GM18861 (cell line): ENCODE data around the gene UFD1.

ENCODE experiments used
- ATAC-seq: cut with Tn5 transposase; IDR thresholded peaks from one replicate; pipeline ENCODE4 v1.9.1; 2021; ENCODE audit not compliant: unreplicated experiment

The UFD1 gene

DNA sequence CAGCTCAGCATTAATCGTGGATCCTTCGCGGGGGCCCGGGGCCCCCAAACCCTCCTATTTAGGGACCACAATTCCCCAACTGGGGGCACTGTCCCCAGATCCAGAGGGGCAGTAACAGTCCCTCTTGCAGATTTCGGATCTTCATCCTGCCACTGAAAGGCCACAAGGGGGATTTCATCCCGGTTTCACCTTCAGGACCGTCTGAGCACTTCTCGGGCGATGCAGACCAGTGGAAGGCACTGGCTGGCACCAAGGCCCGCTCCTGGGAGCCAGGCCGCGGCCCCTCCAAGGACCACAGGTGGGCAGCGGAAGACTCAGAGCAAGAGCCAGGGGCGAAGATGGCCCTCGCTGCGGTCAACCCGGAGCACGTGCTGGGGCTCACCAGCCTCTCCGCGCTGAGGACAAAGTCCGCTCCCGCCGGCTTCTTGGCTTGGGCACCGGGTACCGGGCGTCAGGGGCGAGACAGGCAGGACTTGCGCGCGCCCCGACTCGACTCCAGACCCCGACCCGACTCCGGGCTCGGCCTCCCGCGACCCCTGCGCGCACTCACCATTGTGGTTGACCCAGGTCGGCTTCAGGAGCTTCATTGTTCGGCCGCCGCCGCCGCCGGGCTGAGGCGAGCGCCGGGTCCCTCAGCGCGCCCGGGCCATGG, 48.0 kb downstream of the UFD1 start:
- ATAC-seq, result no peak

DNA sequence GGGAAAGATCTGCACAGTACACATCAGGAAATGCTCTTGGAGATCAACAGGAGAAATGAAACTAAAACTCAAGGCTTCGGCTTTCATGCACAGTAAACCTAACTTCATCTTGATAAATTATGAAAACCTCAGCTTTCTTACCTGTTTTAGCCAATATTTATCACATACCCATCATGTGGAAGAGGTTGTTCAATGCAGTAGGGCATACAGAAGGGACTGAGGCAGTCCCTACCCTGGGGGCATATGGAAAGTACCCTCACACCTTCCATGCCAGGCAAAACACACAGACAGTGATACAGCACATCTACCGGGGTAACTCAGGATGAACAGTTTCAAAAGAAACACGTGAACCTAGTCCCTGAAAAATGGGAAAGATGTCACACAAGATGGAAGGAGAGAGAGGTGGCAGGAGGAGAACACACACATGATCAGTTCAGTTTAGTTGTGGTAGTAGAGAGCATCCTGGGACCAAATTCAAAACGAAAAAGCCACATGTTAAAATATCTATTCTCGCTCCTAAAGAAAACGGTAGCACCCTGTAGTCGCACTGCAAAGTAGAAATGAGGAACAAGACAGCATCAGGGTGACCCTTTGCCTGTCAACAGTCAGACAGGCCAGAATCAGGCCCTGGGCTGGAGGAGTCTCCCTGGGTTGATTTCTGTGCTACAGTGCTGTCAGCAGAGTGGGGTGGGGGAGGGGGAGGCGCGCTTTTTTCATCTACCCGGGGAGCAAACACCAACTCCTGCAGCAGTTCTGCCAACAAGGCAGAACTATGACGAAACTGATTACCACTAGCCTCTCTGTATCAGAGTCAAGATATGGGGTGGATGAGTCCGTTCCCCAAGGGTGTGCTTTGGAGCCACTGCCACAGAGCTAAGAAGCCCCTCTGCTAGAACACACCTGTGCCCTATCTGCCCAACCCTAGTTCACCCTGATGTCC, 48.8 kb downstream of the UFD1 start:
- ATAC-seq, result no peak

DNA sequence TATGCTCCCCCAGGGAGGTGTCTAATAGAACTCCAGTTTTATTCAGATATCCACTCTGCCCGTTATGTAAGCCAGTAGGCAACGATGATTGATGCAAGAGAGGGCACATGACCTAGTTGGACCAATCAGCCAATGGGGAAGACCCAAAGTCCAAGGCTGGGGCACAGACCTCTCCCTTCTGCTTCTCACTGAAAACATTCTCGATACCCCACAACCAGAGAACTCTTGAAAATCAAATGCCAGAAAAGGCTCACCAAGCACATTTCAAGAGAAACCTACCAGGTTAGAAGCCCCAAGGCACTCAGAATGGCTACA, 54.9 kb downstream of the UFD1 start:
- ATAC-seq, result no peak

DNA sequence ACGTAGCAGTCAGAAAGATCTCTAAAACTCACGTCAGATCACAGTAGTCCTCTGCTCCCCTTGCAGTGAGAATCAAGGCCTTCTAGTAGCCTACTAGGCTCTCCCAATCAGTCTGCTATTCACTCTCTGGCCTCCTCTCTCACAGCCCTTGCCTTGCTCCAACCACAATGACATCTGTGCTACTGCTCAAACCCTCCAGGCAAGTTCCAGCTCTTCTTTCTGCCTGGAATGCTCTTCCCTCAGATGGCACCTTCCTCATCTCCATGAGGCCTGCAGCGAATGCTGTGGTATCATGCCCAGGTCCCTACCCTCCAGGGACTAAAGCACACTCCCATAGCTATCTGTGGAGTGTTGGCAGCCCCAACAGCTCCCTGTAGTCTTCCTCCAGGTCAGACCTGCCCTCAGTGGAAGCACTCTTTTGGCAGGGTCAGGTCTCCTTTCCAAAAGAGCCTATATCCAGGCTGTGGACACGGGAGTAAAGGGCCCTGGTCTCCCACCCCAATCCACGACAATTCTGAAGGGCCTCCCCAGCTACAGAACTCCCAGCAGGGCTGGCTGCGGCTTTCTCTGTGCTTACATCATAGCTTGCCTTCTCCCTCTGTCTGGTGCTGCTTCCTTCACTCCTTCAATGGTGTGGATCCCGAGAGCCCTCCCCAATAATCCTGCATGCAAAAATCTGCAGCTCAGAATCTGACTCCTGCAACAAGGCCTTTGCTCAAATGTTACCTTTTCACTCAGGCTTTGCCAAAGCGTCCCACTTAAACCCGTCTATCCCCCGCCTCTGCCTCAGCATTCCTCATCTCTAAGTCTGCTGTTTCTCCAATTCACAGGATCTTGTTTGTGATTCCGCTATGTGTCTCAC, 56.3 kb downstream of the UFD1 start:
- ATAC-seq, result no peak

DNA sequence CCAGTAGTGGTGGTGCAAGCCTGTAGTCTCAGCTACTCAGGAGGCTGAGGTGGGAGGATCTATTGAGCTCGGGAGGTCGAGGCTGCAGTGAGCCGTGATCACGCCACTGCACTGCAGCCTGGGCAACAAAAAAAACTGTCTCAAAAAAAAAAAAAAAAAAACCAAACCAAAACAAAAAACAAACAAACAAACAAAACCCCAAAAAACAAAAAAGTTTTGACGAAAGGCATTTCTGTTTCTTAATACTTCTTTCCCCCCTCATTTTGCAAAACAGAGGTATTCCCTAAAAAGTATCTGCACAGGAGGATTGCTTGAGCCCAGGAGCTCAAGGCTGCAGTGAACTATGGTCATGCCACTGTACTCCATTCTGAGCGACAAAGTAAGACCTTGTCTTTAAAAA, 58.7 kb downstream of the UFD1 start:
- ATAC-seq, result no peak

DNA sequence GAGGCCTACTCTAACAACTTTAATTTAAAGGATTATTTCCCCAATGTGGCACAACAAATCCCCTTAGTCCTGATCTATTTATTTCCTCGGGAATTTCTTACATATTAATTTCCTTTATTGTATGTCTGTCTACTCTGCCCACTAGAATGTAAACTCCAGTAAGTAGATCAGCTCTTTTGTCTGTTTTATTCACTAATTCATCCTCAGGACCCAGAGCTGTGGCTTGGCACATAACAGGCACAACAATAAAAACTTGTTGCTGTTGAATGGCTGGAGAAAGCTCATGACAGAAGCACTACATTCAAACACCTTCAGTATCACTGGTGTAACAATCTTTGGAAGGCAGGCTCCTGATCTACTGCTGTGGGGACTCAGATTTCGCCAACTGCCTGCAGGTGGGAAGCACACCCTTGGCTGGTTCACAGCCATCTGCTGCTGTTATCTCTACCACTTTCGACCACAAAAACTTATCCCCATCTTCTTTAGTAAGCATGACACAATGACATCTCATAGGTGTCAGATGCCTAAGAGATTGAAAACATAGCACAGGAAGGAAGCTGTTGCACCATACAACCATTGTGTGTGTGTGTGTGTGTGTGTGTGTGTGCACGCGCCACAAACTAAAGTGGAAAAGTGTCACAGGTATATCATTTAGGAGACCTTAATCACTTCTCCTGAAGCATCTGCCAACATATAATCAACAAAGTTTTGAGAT, 59.4 kb downstream of the UFD1 start:
- no peak for ATAC-seq

DNA sequence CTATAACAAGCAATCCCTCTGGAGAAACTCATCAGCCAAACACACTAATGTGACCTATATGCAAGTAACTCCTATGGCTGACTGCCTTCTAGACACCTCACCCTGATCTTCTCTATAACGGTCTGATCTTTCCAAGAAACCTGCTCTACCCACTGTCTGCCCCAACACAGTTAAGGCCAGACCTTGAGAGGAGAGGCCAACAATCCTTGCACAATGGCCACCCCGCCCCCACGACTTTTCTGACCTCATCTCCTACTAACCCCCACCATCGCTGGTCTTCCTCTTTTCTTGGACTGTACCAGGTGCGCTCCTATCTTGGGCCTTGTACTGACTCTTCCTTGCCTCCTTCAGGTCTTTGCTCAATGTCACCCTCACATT, 59.9 kb downstream of the UFD1 start:
- no peak for ATAC-seq

DNA sequence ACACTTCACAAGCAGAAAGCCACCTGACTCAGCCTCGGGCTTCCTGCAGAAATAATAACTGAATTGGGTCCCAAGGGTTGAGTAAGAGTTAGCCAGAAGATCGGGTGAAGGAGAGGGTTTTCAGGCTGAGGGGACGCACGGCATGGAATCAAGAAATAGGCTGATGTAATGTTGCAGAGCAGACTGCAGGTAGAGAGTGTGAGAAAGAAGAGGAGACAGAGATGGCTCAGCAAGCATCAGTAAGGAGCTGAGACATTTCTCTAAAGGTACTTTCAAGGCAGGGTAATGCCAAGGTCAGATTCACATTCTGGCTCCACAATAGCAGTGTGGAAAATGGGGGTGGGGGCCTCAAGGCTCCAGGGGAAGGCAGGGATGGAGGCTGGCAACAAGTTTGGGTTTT, 66.1 kb downstream of the UFD1 start:
- no peak for ATAC-seq

DNA sequence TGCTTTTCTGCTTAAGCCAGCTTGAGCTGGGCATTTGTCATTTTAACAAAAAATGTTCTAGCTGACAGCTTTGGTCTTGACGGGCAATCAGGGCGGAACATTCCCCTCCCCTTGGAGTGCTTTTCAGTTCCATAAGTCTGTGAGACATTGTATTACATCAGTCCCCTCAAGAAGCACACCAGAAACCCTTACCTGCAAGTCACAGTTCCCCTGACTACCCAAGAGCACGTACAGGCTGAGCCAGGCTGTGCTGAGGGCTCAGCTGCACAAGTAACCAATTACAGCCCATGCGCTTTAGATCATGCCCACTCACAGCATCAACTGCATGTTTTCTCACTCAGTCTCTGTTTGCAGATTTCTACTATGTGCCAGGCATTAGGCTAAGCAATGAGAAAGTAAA, 66.5 kb downstream of the UFD1 start:
- ATAC-seq, result no peak

DNA sequence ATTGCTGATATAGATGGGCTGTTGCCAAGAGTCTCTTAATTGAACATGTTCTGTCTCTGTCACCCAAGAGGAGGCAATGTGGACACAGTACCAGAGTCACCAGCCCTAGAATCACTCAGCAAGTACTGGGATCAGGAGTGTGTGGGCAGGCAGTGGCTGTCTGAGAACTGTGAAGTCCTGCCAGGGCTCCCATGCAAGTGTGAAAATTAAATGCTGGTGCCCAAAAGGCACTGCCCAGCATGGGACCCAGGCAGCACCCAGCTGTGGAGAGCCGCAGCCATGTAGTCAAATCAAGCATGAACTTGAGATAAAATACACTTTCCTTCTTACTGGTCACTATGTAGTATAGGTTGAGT, 67.3 kb downstream of the UFD1 start:
- no peak for ATAC-seq

DNA sequence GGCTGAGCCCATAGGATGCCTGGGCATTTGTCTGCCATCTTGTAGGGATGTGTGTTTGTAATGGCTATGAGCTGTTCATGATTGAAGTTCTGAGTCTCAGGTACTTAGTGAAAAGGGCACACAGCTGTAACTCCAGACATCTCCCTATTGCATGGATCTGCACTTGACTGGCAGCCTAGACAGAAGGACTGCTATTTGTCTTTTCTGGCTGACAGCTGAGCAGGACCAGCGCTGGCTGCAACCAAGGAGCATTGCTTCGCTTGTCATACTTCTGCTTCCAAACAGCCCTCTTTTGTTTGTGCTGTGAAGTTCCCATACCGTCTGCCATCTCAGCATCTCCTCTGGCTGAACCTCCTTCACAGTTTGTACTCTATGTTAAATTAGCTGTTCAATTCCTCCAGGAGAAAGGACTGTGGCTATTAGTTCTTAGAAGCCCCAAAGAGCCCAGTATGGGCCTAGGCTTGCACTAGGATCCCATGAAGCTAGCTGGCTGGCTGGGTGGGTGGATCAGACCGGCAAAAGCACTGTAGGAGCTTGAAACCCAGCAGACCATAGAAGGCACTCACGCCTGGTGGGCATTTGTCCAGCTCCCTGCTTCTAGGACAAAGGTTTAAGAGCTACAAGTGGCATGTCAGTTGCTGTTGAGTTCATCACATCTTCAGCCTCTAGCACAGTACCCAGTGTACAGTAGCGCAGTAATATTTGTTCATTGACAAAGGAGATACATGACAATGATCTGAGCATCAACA, 67.9 kb downstream of the UFD1 start:
- ATAC-seq, result no peak

DNA sequence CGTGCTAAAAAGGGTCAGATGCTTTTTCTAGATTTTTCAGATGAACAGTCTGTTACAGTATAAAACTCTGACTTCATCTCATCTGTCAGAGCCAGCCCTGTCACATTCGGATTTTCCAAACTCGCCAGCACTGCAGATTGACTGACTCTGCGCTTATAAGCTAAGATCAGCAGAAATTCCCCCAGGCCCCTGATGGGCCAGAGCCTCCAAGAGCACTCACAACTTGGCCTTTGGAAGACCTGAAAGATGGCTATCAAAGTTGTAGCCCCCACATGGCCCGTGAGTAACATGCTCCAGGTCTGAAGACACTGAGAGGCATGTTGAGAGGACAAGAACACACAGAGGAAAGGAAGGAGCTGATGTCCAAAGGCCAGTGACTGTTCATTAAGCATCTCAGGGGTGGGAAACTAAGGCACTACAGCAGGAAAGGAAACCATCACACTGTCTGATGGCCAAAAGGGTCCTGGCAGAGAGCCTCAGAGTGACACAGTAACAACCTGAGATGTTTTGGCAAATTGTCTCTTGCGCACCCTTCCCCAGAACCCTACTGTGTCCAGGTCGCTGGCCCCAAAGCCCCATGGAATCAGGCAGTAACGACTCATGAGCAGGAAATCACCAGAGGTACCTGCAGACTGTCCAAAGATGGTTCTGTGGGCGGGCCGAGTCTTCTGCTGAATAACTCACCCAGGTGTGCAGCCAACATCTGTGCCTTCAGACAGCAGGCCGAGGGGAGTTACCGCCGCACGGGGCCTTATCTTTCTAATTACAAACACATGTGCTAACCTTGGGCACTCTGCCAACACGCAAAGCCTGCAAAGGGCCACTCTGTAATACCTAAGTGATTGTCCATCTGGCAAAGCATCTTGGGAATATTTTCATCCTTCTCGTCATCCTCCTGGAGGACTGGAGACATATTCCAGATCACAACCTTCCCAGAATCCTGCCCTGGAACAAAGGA, 71.1 kb downstream of the UFD1 start:
- ATAC-seq, result no peak

DNA sequence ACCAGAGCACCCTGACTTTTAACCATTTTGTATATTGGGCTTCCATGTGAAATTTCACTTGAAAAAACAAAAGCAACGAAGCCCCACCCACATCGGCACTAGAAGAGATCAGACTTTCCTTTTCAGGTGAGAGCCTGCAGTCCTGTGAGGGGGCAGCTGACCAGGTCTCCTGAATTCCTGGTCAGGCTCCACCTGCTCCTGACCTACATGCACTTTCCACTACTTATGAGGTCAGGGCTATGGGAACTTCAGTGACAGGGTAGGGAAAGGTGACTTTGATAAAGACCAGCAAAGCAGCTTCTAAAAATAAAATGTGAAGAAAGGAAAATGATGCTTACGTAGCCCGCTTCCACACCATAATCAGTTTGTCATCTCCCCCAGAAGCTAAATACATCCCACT, 72.1 kb downstream of the UFD1 start:
- no peak for ATAC-seq

DNA sequence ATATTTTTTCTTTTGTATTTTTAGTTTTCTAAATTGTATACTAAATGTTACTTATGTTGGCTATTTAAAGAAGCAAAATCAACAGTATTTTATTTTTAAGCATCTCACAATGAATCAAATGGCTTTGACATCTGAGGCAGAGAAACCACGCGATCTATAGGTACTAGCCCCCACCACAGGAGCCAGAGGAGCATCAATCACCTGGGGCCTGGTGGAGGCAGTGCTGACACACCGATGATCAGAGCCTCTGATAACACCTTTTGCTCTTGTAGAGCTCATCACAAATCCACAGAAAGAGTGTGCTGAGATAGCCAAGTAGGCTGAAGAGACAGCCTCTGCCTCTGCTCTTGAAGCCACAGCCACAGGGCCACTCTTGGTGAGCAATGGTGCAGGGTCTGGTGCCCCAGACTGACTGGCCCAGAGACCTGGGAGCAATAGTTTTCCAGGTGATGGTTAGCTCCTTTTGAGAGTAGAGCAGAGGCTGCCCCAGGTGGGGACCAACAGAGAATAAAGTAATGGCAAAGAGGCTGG, 72.6 kb downstream of the UFD1 start:
- ATAC-seq, result no peak

DNA sequence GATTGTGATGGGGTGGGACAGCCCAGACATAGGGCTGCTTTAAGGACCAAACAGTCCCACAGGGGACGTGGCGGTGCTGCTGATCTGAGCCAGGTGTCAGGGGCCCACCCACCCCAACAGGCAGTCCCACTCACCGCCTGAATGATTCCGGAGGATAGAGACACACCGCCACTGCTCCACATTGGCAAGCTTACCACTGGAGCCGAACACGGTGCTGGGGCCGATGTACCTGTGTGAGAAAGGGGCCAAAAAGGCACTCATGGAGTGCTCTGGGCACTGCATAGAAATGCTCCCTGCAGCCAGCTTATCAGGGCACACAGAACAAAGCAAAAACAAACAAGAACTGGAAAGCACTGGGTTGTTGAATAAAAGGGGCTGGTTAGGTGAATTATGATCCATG, 73.3 kb downstream of the UFD1 start:
- no peak for ATAC-seq

DNA sequence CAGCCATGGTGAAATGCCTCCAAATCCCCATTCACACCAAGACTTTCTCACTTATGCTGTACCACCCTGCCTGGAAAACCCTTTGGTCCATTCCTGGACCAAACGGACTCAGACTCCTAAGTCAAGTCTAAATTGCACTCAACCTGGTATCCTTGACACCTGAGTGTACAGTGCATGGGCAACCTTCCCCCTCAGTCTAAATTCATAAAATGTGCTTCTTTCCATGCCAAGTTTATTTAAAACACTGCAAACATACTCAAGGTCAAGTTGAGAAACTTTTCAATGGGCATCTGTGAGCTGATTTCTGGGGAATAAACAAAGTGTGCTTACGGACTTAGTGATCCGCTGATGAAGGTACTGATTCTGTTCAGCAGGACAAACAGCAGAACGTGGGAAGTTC, 73.9 kb downstream of the UFD1 start:
- no peak for ATAC-seq

DNA sequence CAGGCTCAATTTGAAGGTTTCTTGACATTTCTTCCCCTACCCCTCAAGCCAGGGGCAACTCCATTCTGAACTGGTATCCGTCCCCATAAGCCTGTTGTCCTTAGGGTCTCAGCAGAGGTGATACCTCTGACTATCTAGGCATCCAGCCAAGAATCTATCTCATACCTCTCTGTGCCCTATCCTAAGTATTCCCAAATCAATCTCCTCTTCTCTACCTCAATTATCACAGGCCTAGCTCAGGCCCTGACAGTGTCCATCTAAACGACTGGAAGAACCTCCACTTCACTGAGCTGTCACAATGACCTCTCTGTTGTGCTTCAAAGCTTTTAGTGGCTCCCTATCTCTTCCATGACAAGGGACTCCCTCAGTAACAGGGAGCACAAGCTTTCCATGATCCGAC, 74.3 kb downstream of the UFD1 start:
- ATAC-seq, result no peak

DNA sequence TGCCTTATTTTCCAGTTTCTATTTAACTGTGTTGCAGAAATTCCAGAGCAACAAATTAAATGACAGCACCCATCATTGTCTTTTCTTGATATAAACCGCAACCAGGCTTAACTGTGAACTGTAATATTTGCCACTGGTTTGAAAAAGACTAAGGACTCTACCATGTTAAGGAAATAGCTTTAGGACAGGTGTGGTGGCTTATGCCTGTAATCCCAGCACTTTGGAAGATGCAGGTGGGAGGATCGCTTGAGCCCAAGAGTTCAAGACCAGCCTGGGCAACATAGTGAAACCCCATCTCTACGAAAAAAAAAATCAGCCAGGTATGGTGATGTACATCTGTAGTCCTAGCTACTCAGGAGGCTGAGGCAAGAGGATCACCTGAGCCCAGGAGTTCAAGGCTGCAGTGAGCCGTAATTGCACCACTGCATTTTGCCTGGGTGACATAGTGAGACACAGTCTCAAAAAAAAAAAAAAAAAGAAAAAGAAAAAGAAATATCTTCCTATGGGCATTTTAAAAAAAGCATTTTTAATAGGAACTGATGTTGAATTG, 76.3 kb downstream of the UFD1 start:
- ATAC-seq, result no peak

DNA sequence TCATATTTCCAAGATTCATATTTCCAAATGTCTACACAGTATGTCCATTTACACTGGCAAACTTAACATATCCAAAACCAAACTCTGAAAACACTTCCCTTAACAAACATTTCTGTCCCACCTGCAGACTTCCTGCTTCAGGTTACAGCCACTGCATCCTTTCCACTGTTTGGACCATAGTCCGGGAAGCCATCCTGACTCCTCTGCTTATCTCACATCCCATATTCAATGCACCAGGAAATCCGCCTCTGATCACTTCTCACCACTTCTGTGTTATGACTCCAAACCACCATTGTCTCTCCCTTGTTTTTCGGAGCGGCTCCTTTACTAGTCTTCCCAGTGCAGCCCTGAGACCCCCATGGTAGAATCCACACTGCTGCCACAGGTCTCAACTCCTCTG, 77.5 kb downstream of the UFD1 start:
- ATAC-seq, result no peak
